Adrenal gland (tissue), 12 donors: ENCODE results near the gene LACRT. TPM values are rescaled to one million over a fixed set of nuclear protein-coding genes. Genes with fewer than 3 reads are reported as not detected.
"Not testable (repeated sequence)": the region's sequence is repeated elsewhere in the genome, so short reads cannot be mapped to it uniquely, and the experiment has no call there.

Source experiments
- DNase-seq, 7 donors: peaks; one replicate each; pipeline ENCODE4 v3.0.0-alpha.2; 2019 to 2020
- H3K27ac ChIP-seq, 5 donors: fragments of 200-600 bp; sonication (generic) in 4 of 5; 1 replicate in 3 of 5; 2 replicates in 2 of 5; pipeline versions ENCODE4 v1.5.1 to v1.8.0; 2016 to 2020; ENCODE audit warnings: mild to moderate bottlenecking in 1 of 5
- H3K27me3 ChIP-seq: fragments of 200-600 bp; 2 replicates; pipeline ENCODE4 v1.8.0; 2021
- H3K36me3 ChIP-seq, 2 donors: fragments of 200-600 bp; replicated peaks in 1 of 2; 1 replicate in 1 of 2; 2 replicates in 1 of 2; pipeline versions ENCODE4 v1.5.1 to v1.8.0; 2018 to 2022
- H3K4me1 ChIP-seq, 2 donors: fragments of 200-600 bp; replicated peaks in 1 of 2; 1 replicate in 1 of 2; 2 replicates in 1 of 2; pipeline versions ENCODE4 v1.5.1 to v1.8.0; 2018 to 2021
- H3K4me3 ChIP-seq, 4 donors: fragments of 200-600 bp; sonication (generic) in 3 of 4; one replicate each; pipeline ENCODE4 v1.5.1; 2016 to 2018
- H3K9me3 ChIP-seq, 3 donors: fragments of 200-600 bp; sonication (generic) in 1 of 3; replicated peaks in 1 of 3; 1 replicate in 2 of 3; 2 replicates in 1 of 3; pipeline versions ENCODE4 v1.5.1 to v1.8.0; 2016 to 2021
- POLR2A ChIP-seq, 2 donors: fragments of 450-650 bp; IDR thresholded peaks; one replicate each; pipeline ENCODE4 v1.6.1; 2017; ENCODE audit warnings: antibody characterized with exemption in 2 of 2, mild to moderate bottlenecking in 2 of 2, moderate library complexity in 1 of 2
- whole genome bisulfite sequencing, 4 donors: extraction: QIAGEN DNeasy Blood & Tissue Kit in 2 of 4; methylation state at CpG; one replicate each; pipeline versions ENCODE4 v1.1.5 to v1.1.7; 2013 to 2017; 5-methylcytosine and 5-hydroxymethylcytosine counted together
- intact Hi-C, 2 donors: fragments of 100-400 bp; cut with DNase I; formaldehyde crosslinking; loops; one replicate each; pipeline versions ENCODE4 v1.14.1 to v1.15.0; 2022 to 2023
- polyA plus RNA-seq, 3 donors: library from polyadenylated mRNA; stranded (reverse); fragments of 200-250 nt in 2 of 3; fragments of 350-450 nt in 1 of 3; fragmentation: Illumina TruSeq in 1 of 3; extraction: RNeasy Lipid Tissue Mini Kit (QIAGEN cat#74804) in 1 of 3; gene quantifications; one replicate each; pipeline ENCODE4 v1.2.3, GENCODE V29; 2013 to 2014
- total RNA-seq, 9 donors: library from RNA; depleted of rRNA in 4 of 9; stranded (reverse); fragments of >200 nt in 4 of 9; fragments of 120-200 nt in 1 of 9; fragmentation: NEBNext Ultra II Directional in 1 of 9; extraction: Animal tissue kit (Norgen Biotek cat#: 25700) in 1 of 9; gene quantifications; one replicate each; pipeline versions ENCODE4 v1.1.0 to v1.2.4, GENCODE V29; 2013 to 2023
- TF ChIP-seq, protein P1 (sequence below), 6 experiments: fragments of 450-650 bp in 4 of 6; fragments of 200-600 bp in 2 of 6; sonication (generic) in 1 of 6; IDR thresholded peaks; 1 replicate in 5 of 6; 2 replicates in 1 of 6; pipeline versions ENCODE4 v1.5.1 to v1.8.0; 2016 to 2021; ENCODE audit warnings: antibody characterized with exemption in 6 of 6, mild to moderate bottlenecking in 2 of 6, moderate library complexity in 1 of 6
- donor health status: healthy with polysubstance abuse.
- donor health status: Bipolar disorder and iron deficiency.
- donor health status: DM: yes; HTN: yes; CAD: no.
- donor health status: DM: no; HTN: no; CAD: no.
- donor health status: DM: no; HTN: no; CAD: no.
- donor health status: DM: yes; HTN: yes; CAD: no.

LACRT gene
- total and polyA plus RNA-seq, 12 donors = not detected

DNA sequence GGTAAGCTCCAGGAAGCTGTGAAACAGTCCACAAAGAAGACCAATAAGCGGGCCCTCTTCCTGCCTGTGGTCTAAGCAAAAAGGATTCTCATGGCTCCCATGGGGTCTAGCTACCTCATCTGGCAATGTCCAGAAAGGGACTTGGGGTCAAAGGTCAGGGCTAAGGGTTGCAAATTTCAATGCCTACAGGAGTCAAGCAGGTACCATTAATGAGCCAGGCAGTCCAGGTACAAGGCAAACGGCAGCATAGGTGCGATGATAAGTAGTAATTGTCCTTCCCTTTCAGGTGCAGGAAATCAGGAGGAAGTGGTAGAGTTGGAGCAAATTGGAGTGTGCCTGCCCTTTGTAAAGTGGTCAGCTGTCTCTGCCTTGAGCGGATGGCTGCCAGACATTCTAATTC lies 6.4 kb upstream of the LACRT start:
- H3K4me1 ChIP-seq = no peaks in the 10 kb centered on the region
- WGBS, 4 donors = 80 to 93% (median 84%) methylated on average over 4 of the region's 4 CpGs
- intact Hi-C loops = no loop called here
- no peak overlapping the region for H3K4me3 ChIP-seq
- no peaks in the 10 kb centered on the region for H3K36me3 ChIP-seq
- H3K9me3 ChIP-seq = no peaks in the 10 kb centered on the region
- H3K27ac ChIP-seq = no peak overlapping the region
- no peaks in the 10 kb centered on the region for H3K27me3 ChIP-seq
- TF ChIP-seq POLR2A (IDR thresholded peaks at IDR 0.05) = no peak
- TF ChIP-seq, protein P1, sequence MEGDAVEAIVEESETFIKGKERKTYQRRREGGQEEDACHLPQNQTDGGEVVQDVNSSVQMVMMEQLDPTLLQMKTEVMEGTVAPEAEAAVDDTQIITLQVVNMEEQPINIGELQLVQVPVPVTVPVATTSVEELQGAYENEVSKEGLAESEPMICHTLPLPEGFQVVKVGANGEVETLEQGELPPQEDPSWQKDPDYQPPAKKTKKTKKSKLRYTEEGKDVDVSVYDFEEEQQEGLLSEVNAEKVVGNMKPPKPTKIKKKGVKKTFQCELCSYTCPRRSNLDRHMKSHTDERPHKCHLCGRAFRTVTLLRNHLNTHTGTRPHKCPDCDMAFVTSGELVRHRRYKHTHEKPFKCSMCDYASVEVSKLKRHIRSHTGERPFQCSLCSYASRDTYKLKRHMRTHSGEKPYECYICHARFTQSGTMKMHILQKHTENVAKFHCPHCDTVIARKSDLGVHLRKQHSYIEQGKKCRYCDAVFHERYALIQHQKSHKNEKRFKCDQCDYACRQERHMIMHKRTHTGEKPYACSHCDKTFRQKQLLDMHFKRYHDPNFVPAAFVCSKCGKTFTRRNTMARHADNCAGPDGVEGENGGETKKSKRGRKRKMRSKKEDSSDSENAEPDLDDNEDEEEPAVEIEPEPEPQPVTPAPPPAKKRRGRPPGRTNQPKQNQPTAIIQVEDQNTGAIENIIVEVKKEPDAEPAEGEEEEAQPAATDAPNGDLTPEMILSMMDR (IDR thresholded peaks at IDR 0.05) = no peak
- DNase-seq = no peak

- 89 to 100% (median 93%) methylated on average over 2 of the region's 2 CpGs for whole genome bisulfite sequencing, 4 donors
Measured at GRCh38 chr12:54639112-54639511, 4.4 kb upstream of the LACRT start.

DNA sequence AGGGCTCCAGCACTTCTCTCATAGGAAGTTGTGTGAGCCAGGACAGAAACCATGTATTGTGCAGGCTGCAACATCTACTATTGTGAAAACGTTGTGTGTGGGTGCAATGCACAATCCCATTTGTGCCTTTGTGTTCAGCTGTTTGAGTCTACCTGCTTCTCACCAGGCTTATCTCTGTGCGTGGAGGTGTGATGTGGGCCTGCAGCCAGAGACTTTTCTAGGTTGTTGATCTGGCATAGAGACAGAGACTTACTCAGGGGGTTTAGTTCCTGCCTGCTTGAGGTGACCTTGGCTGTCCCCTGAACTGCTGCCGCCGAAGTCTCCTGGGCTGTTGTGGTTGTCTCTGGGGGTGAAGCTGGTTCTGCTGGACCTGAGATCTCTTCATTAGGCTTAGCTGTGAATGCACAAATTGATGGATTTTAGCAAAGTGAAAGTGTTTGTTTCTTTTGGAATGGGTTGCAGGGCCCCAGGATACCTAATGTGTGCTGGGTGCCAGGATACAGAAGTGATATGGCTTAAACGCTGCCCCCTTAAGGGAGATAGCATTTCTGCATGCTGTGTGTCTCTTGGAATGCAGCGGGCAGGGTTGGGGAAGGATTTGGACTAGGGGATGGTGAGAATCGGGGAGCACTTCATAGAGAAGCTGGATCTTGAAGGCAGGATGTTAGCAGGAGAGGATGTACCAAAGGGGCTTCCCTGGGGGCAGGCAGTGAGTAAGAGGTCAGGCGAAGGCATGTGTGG lies 2.5 kb downstream of the LACRT start:
- Histone ChIP-seq H3K36me3 (no peaks in the 10 kb centered on the region), H3K4me3 (no peak overlapping the region), H3K4me1 (no peaks in the 10 kb centered on the region), H3K9me3 (no peaks in the 10 kb centered on the region), H3K27me3 (peaks cover 6% of the 10 kb centered on the region), H3K27ac (no peak overlapping the region)
- TF ChIP-seq, protein P1 (IDR thresholded peaks at IDR 0.05) = no peak
- TF ChIP-seq POLR2A (IDR thresholded peaks at IDR 0.05) = no peak
- WGBS, 4 donors = 50 to 56% (median 51%) methylated on average over 8 of the region's 8 CpGs
- intact Hi-C loops = no loop called here
- DNase-seq = no peak

More at GRCh38 chr12:54639112-54639511, 4.4 kb upstream of the LACRT start:
- H3K4me3 ChIP-seq, DNase-seq, H3K27ac ChIP-seq, H3K27me3 ChIP-seq, H3K9me3 ChIP-seq, intact Hi-C loops, H3K4me1 ChIP-seq, H3K36me3 ChIP-seq: not testable (repeated sequence)

DNA sequence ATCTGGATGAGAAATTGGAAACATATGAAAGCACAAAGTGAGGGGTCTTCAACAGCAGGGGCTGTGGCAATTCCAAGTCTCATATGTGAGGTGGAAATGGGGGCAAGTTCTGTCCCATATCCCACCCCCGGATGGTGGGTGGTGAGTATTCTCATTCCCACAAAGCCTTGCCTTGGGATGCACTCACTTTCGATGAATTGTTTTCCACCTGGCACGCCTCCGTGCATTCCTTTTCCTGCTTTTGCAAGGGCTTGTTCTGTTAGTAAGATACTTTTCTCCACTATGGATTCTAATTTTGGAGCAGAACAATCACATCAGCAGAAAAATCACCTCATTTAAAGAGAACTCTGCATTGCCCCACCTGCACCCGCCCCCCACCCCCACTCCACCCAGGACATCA lies 3.1 kb downstream of the LACRT start:
- no peaks in the 10 kb centered on the region for H3K4me1 ChIP-seq
- H3K9me3 ChIP-seq = no peaks in the 10 kb centered on the region
- H3K4me3 ChIP-seq = no peak overlapping the region
- H3K36me3 ChIP-seq = no peaks in the 10 kb centered on the region
- no peak overlapping the region for H3K27ac ChIP-seq
- no peak for DNase-seq
- H3K27me3 ChIP-seq = peaks cover 6% of the 10 kb centered on the region
- intact Hi-C loops = no loop called here
- TF ChIP-seq, protein P1 (IDR thresholded peaks at IDR 0.05) = no peak
- no peak for TF ChIP-seq POLR2A (IDR thresholded peaks at IDR 0.05)
- WGBS, 4 donors = 54 to 80% (median 69%) methylated on average over 5 of the region's 5 CpGs

DNA sequence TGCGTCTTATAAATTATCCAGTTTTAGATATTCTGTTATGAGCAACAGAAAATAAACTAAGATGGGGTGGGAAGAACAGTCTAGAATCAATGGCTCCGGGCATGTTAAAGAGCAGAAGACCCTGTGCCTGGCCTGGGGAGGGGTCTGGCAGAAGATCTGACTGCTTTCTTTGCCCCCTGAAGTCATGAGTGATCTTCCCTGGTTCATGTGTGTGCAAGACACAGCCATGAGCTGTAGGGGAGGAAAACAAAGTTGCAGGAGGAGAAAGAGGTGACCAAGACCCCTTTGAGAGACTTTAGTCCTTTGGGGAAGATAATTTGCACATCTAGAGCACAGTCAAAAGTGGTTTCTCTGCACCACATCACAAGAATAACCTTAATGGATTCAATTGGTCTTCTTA lies 4.8 kb downstream of the LACRT start:
- WGBS, 4 donors = 83 to 92% (median 91%) methylated on average over 2 of the region's 2 CpGs
- TF ChIP-seq, protein P1 (IDR thresholded peaks at IDR 0.05) = no peak
- no peak for TF ChIP-seq POLR2A (IDR thresholded peaks at IDR 0.05)
- H3K27ac ChIP-seq = no peak overlapping the region
- no peak for DNase-seq
- H3K27me3 ChIP-seq = peaks cover 6% of the 10 kb centered on the region
- peaks cover 0 to 4% of the 10 kb centered on the region in 2 donors for H3K4me1 ChIP-seq
- no peaks in the 10 kb centered on the region for H3K36me3 ChIP-seq
- intact Hi-C loops = no loop called here
- H3K4me3 ChIP-seq = no peak overlapping the region
- no peaks in the 10 kb centered on the region for H3K9me3 ChIP-seq
